Measurements from ENCODE around the gene GALNT2. TPM values are rescaled to one million over a fixed set of nuclear protein-coding genes. Genes with fewer than 3 reads are reported as not detected.
A peak's percentile ranks its signal among the peaks of the same experiment; 100 is the strongest.

GALNT2 gene
- total and polyA plus RNA-seq, 7 donors: 43.7 to 88.7 (median 75.7) TPM

DNA sequence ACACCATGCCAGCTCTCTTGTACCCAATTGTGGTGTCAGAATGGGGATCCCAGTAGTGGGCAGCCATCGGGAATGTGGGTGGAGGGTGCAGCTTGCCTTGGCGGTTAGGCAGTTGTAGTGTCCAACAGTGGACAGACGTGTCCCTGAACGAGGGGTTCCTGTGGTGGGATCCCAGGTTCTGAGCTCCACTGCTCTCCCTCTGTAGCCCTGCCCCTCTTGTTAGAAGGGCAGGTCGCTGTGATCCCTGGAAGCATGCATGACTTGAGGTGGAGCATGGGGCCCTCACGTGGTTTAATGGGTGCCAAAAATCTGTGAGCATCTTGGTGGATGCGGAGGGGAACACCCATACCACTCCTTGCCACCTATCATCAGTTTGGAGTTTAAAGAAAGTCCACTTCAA is 4.3 kb downstream of the GALNT2 start:
- ATAC-seq (no peak), DNase-seq (no peak)
- Histone ChIP-seq H3K27me3 (ENCODE audit: insufficient read depth in 3 of 3, low read length in 2 of 3) (no peaks in the 10 kb centered on the region), H3K27ac (peak overlapping the region; percentile 91), H3K36me3 (ENCODE audit: insufficient read depth in 1 of 2, low read depth in 1 of 2) (no peaks in the 10 kb centered on the region), H3K9me3 (no peaks in the 10 kb centered on the region), H3K4me1 (peaks cover 60% of the 10 kb centered on the region), H3K4me3 (no peak overlapping the region)
- intact Hi-C loops (cut with DNase I): no loop called here
- 74 to 89% (median 77%) methylated on average over 7 of the region's 7 CpGs for WGBS, 3 donors
- TF ChIP-seq CTCF (IDR thresholded peaks at IDR 0.05): no peak

DNA sequence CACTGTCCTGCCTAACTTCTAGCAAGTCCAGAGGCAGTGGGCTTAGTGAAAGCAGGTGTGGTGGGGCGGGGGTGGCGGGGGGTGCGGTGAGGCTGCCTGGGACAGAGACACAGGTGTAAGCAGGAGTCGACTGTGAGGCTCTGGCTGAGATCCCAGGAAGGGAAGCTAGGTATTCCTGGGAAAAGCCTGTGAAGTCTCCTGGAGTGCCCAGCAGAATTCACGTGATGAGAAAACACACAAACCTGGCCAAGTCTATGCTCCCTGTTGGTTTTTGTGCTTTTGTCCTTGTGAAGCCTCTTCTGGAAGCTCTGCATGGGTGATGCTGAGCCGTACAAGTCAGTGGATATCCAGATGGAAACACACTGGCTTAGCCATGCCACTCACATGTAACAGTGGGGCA is 5.3 kb downstream of the GALNT2 start:
- no peak for TF ChIP-seq CTCF (IDR thresholded peaks at IDR 0.05)
- Histone ChIP-seq H3K36me3 (ENCODE audit: insufficient read depth in 1 of 2, low read depth in 1 of 2) (no peaks in the 10 kb centered on the region), H3K27ac (peak overlapping the region; percentile 91), H3K27me3 (ENCODE audit: insufficient read depth in 3 of 3, low read length in 2 of 3) (no peaks in the 10 kb centered on the region), H3K4me1 (peaks cover 66% of the 10 kb centered on the region), H3K4me3 (no peak overlapping the region), H3K9me3 (no peaks in the 10 kb centered on the region)
- 59 to 61% (median 61%) methylated on average over 6 of the region's 6 CpGs for WGBS, 3 donors
- intact Hi-C loops (cut with DNase I): no loop called here
- DNase-seq: no peak
- ATAC-seq: no peak

GRCh38 chr1:230072866-230073265 is 5.8 kb downstream of the GALNT2 start:
- no peak for DNase-seq
- H3K4me1 ChIP-seq: peaks cover 72% of the 10 kb centered on the region
- no peaks in the 10 kb centered on the region for H3K27me3 ChIP-seq (ENCODE audit: insufficient read depth in 3 of 3, low read length in 2 of 3)
- H3K4me3 ChIP-seq: no peak overlapping the region
- 97 to 100% (median 100%) methylated on average over 1 of the region's 1 CpG for WGBS, 3 donors
- intact Hi-C loops (cut with DNase I): no loop called here
- TF ChIP-seq CTCF (IDR thresholded peaks at IDR 0.05): no peak
- H3K36me3 ChIP-seq (ENCODE audit: insufficient read depth in 1 of 2, low read depth in 1 of 2): no peaks in the 10 kb centered on the region
- peak overlapping the region; percentile 91 for H3K27ac ChIP-seq
- peak; percentile 3 to 15 (median 6) for ATAC-seq
- no peaks in the 10 kb centered on the region for H3K9me3 ChIP-seq

DNA sequence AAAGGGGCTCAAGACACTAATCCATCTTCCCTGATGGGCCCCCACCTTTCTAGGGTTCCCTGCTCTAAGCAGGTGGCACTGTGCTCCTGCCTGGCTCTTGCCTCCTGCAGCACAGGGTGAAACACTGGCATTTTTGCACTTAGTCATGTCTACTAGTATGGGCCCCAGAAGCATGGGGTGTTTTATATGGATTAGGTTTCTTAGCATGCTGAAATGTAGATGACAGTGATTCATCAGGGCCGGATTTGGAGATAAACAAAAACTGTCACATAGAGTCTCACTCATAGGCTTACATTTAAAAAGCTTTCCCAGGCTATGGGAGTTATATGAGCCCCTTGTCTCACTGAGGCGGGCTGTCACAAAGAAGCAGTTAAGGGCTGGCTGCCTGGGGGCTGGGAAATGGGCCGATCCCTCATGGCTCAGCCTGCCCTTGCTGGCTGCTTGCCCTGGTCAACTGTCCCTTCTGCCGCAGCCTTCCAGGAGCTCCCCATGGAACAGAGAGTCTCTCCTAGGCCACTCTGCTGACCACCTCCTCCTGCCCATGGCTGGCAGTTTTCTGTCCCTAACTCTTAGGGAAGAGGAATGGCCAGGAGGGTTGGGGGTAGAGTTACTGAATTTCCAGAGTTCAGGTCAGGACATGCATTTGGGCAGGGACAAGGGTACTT is 6.5 kb downstream of the GALNT2 start:
- intact Hi-C loops (cut with DNase I): loop anchor here in 1 of 2 donors (2.0 kb wide), 1 partner anchor 27 kb away; no protein-coding TSS in a partner anchor
- Histone ChIP-seq H3K36me3 (ENCODE audit: insufficient read depth in 1 of 2, low read depth in 1 of 2) (no peaks in the 10 kb centered on the region), H3K4me1 (peaks cover 75% of the 10 kb centered on the region), H3K27me3 (ENCODE audit: insufficient read depth in 3 of 3, low read length in 2 of 3) (no peaks in the 10 kb centered on the region), H3K9me3 (no peaks in the 10 kb centered on the region), H3K4me3 (peak overlapping the region; percentile 43), H3K27ac (peak overlapping the region; percentile 91)
- DNase-seq (peak; percentile 58 to 89), ATAC-seq (peak; percentile 84 to 90 (median 87))
- TF ChIP-seq CTCF (IDR thresholded peaks at IDR 0.05): no peak
- 21 to 44% (median 22%) methylated on average over 4 of the region's 4 CpGs for WGBS, 3 donors

DNA sequence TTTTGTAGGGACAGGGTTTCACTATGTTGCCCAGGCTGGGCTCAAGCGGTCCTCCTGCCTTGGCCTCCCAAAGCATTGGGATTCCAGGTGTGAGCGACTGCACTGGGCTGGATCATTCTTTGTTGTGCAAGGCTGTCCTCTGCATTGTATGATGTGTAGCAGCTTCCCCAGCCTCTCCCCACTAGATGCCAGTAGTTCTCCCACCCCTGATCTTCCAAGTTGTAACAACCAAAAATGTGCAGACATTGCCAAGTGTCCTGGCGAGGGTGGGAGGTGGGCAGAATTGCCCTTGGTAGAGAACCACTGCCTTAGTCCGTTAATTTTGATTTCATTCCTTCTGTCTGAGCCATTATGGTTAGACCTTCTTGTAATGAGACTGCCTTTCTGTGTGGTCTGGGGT is 7.2 kb downstream of the GALNT2 start:
- Histone ChIP-seq H3K36me3 (ENCODE audit: insufficient read depth in 1 of 2, low read depth in 1 of 2) (no peaks in the 10 kb centered on the region), H3K27ac (peak overlapping the region; percentile 91), H3K27me3 (ENCODE audit: insufficient read depth in 3 of 3, low read length in 2 of 3) (no peaks in the 10 kb centered on the region), H3K4me1 (peaks cover 75% of the 10 kb centered on the region), H3K4me3 (peak overlapping the region; percentile 43), H3K9me3 (no peaks in the 10 kb centered on the region)
- ATAC-seq: peak in 2 of 4 donors; percentile 5
- DNase-seq: no peak
- intact Hi-C loops (cut with DNase I): loop anchor here in 1 of 2 donors (2.0 kb wide), 1 partner anchor 27 kb away; no protein-coding TSS in a partner anchor
- WGBS, 3 donors: 76 to 79% (median 78%) methylated on average over 4 of the region's 4 CpGs
- TF ChIP-seq CTCF (IDR thresholded peaks at IDR 0.05): no peak

Data from psoas muscle (tissue), 8 donors.